Mesodermal cell (in vitro differentiated cells): ENCODE measurements around the gene DISP3.

Experiments used
- H3K27ac ChIP-seq: 2 replicates; pipeline ENCODE4 v1.7.0; 2013; ENCODE audit warnings: mild to moderate bottlenecking, low read depth, low read length, moderate library complexity; ENCODE audit not compliant: severe bottlenecking
- H3K36me3 ChIP-seq: 2 replicates; pipeline ENCODE4 v1.7.1; 2013; ENCODE audit warnings: mild to moderate bottlenecking, low read length, moderate library complexity; ENCODE audit not compliant: control insufficient read depth, insufficient read depth
- H3K4me1 ChIP-seq: one replicate; pipeline ENCODE4 v1.7.1; 2013; ENCODE audit warnings: mild to moderate bottlenecking, low read length; ENCODE audit not compliant: insufficient read depth, control insufficient read depth, poor library complexity, severe bottlenecking
- H3K4me3 ChIP-seq: 2 replicates; pipeline ENCODE4 v1.7.0; 2013; ENCODE audit warnings: low read length, control low read depth, mild to moderate bottlenecking; ENCODE audit not compliant: insufficient read depth, poor library complexity, severe bottlenecking; ENCODE audit errors: extremely low read depth
- H3K9me3 ChIP-seq: 2 replicates; pipeline ENCODE4 v1.7.1; 2013; ENCODE audit warnings: mild to moderate bottlenecking, low read length, moderate library complexity; ENCODE audit not compliant: control insufficient read depth
- WGBS, 2 experiments: methylation state at CpG; one replicate each; pipeline ENCODE4 v1.1.5; 2013; ENCODE audit warnings: missing lambda C conversion rate in 2 of 2; ENCODE audit not compliant: insufficient coverage in 2 of 2; 5-methylcytosine and 5-hydroxymethylcytosine counted together

The DISP3 gene

DNA sequence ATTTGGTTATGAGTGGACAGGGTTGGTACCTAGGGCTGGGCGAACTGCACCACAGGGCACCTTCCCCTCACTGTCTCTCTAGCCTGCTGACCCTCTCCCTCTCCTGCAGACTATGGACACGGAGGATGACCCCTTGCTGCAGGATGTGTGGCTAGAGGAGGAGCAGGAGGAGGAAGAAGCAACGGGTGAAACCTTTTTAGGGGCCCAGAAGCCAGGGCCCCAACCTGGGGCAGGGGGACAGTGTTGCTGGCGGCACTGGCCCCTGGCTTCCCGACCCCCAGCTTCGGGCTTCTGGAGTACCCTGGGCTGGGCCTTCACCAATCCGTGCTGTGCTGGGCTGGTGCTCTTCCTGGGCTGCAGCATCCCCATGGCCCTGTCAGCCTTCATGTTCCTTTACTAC, 21.9 kb downstream of the DISP3 start:
- Histone ChIP-seq H3K4me3 (no peak overlapping the region), H3K4me1 (peaks cover 4% of the 10 kb centered on the region), H3K9me3 (peaks cover 18% of the 10 kb centered on the region), H3K27ac (no peak overlapping the region), H3K36me3 (peaks cover 11% of the 10 kb centered on the region)
- 92 to 95% methylated on average over 4 to 5 of the region's 7 CpGs for WGBS, 2 experiments

DNA sequence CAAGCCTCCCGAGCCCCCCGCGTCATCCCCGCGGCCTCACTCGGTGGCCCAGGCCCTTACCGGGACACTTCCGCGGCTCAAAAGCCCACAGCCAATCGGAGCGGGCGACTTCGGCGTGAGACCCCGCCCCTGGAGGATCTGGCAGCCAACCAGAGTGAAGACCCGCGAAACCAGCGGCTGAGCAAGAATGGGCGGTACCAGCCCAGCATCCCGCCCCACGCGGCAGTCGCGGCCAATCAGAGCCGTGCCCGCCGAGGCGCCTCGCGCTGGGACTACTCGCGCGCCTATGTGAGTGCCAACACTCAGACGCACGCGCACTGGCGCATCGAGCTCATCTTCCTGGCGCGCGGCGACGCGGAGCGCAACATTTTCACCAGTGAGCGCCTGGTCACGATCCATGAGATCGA, 22.5 kb downstream of the DISP3 start:
- no peak overlapping the region for H3K27ac ChIP-seq
- 97% methylated on average over 40 to 48 of the region's 48 CpGs for WGBS, 2 experiments
- no peak overlapping the region for H3K4me3 ChIP-seq
- peaks cover 18% of the 10 kb centered on the region for H3K9me3 ChIP-seq
- peaks cover 11% of the 10 kb centered on the region for H3K36me3 ChIP-seq
- peaks cover 4% of the 10 kb centered on the region for H3K4me1 ChIP-seq

DNA sequence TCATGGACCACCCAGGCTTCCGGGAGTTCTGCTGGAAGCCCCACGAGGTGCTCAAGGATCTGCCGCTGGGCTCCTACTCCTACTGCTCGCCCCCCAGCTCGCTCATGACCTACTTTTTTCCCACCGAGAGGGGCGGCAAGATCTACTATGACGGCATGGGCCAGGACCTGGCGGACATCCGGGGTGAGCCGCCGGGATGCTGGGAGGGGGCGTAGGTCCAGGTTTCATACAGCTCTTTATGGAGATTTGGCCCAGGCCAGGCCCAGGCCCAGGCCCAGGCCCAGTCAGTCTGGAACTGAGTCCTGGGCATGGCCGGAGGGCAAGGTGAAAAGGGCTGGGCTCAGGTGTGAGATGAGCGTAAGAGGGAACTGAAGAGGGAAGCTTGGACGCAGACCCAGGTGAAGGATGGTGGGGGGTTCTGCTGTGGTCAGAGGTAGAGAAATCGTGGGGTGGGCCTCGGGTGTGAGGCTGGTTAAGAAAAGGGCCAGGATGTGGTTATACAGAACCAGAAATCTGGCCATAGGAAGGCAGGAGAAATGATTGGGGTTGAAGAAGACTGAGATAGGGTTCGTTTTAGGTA, 23.0 kb downstream of the DISP3 start:
- H3K4me1 ChIP-seq, result peaks cover 4% of the 10 kb centered on the region
- 95 to 97% methylated on average over 18 to 19 of the region's 19 CpGs for WGBS, 2 experiments
- H3K27ac ChIP-seq, result no peak overlapping the region
- H3K9me3 ChIP-seq, result peaks cover 23% of the 10 kb centered on the region
- peaks cover 11% of the 10 kb centered on the region for H3K36me3 ChIP-seq
- H3K4me3 ChIP-seq, result no peak overlapping the region

DNA sequence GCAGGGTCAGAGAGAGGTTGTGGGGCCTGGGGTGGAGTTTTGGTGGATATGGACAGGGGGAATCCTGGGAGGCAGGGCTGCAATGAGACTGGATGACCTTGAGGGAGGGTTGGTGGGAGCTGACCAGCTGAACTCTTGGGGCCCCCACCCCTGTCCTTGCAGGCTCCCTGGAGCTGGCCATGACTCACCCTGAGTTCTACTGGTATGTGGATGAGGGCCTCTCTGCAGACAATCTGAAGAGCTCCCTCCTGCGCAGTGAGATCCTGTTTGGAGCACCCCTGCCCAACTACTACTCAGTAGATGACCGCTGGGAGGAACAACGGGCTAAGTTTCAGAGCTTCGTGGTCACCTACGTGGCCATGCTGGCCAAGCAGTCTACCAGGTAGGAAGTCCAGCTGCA, 23.6 kb downstream of the DISP3 start:
- peaks cover 11% of the 10 kb centered on the region for H3K36me3 ChIP-seq
- no peak overlapping the region for H3K4me3 ChIP-seq
- WGBS, 2 experiments, result 96 to 100% methylated on average over 5 of the region's 5 CpGs
- H3K9me3 ChIP-seq, result peaks cover 28% of the 10 kb centered on the region
- peaks cover 4% of the 10 kb centered on the region for H3K4me1 ChIP-seq
- H3K27ac ChIP-seq, result no peak overlapping the region

DNA sequence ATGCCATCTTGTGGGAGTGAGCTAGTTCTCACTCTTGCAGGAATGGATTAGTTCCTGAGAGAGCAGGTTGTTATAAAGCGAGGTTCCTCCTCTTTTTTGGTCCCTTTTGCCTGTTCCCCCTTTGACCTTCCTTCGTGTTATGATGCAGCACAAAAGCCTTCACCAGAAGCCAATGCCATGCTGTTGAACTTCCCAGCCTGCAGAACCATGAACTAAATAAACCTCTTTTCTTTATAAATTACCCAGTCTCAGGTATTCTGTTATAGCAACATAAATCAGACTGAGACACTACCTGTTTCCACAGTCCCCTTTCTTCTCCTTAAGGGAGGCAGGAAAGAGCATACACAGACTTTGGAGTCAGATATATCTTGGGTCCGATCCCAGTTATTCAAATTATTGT, 25.6 kb downstream of the DISP3 start:
- no peak overlapping the region for H3K4me3 ChIP-seq
- 76 to 90% methylated on average over 2 of the region's 3 CpGs for WGBS, 2 experiments
- H3K9me3 ChIP-seq, result peaks cover 28% of the 10 kb centered on the region
- H3K27ac ChIP-seq, result no peak overlapping the region
- peaks cover 11% of the 10 kb centered on the region for H3K36me3 ChIP-seq
- H3K4me1 ChIP-seq, result peaks cover 2% of the 10 kb centered on the region

DNA sequence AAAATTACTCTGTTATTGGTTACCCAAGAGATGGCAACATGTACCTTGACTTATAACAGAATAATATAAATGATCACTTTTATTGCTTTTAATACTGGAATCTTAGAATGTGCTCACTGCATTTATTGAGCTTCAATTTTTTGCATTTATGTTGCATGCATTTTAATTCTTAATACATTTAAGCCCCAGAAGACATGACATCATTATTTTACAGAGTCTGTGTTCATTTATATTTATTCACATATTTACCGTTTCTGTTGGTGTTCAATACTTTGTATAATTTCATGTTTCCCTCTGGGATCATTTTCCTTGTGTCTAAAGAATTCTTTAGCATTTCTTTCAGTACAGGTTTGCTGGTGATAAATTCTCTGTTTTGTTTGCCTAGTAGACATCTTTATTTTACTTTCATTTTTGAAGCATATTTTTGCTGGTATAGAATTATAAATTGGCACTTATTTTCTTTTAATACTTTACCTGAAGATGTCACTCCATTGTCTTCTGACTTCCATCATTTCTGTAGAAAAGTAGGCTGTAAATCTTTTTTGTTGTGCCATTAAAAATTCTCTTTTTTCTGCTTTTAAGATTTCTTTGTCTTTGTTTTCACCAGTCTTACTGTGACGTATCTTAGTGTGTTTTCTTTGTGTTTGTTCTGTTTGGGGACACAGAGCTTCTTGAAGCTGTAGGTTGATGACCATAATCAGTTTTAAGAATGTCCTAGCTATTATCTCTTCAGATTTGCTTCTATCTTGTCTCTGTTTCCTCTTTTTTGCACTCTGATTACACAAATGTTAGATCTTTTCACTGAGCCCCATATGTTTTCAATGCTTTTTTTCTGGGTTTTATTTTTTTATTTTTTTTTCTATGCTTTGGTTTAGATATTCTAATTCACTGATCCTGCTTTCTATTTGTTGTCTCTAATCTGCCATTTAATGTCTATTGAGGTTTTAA, 26.9 kb downstream of the DISP3 start:
- peaks cover 11% of the 10 kb centered on the region for H3K36me3 ChIP-seq
- peaks cover 28% of the 10 kb centered on the region for H3K9me3 ChIP-seq
- no CpG with 5 or more reads among the region's 2 CpGs for WGBS, 2 experiments
- no peak overlapping the region for H3K4me3 ChIP-seq
- no peak overlapping the region for H3K27ac ChIP-seq
- no peaks in the 10 kb centered on the region for H3K4me1 ChIP-seq

DNA sequence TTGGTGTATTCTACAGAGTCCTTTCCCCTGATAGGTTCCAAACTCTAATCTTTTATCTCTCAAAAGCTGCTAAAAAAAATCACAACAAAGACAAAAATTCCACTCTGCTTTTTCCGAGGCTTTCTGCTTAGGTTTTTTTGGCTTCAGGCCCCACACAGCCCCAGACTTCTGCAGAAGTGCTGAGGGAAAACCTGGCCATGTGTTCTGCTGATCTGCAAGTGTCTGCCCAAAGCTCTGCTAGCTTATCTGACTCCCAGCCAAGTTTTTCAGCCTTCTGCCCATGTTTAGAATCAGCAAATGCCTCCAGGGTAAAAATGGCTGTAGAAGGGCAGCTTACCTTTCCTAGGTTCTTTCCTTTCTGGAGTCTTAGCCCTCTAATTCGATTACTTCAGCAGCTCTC, 28.4 kb downstream of the DISP3 start:
- Histone ChIP-seq H3K36me3 (peaks cover 11% of the 10 kb centered on the region), H3K9me3 (peaks cover 28% of the 10 kb centered on the region), H3K4me3 (no peak overlapping the region), H3K4me1 (no peaks in the 10 kb centered on the region), H3K27ac (no peak overlapping the region)
- WGBS, 2 experiments, result 92 to 100% methylated on average over 1 of the region's 2 CpGs

DNA sequence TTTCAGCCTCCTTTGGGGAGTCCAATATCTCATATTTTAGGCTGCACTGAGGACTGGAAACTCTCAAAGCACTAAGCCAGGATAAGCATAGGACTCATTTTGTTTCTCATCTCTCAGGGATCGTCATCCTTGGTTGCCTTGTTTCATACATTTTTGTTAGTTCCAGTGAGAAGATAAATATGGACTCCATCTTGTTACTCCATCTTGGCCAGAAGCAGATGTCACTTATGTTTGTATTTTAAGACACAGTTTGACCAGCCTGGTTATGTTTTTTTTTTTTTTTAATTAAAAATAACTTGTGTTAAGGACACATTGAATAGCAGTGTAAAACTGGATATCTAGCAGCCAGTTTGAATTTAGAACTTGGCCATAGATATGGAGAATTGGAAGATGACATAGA, 34.7 kb downstream of the DISP3 start:
- Histone ChIP-seq H3K4me3 (no peak overlapping the region), H3K36me3 (no peaks in the 10 kb centered on the region), H3K9me3 (no peaks in the 10 kb centered on the region), H3K27ac (no peak overlapping the region), H3K4me1 (no peaks in the 10 kb centered on the region)
- 88% methylated on average over 1 of the region's 1 CpG; no CpG with 5 or more reads in 1 of the 2 experiments for WGBS, 2 experiments

DNA sequence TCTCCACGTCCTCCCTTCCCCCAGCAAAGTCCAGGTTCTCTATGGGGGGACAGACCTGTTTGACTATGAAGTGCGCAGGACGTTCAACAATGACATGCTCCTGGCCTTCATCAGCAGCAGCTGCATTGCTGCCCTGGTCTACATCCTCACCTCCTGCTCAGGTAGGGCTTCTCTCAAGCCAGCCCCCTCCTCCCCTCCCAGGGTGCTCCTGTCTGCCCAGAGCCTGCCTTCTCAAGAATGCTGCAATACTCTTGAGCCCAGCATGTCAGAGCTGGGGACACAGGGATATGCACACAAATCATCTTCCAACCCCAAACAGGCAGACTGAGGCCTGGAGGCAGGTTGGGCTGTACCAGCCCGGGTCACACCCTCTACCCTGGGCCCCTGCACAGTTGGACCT, 35.4 kb downstream of the DISP3 start:
- 88 to 100% methylated on average over 3 of the region's 4 CpGs for WGBS, 2 experiments
- no peak overlapping the region for H3K27ac ChIP-seq
- no peaks in the 10 kb centered on the region for H3K9me3 ChIP-seq
- no peak overlapping the region for H3K4me3 ChIP-seq
- H3K4me1 ChIP-seq, result no peaks in the 10 kb centered on the region
- no peaks in the 10 kb centered on the region for H3K36me3 ChIP-seq

DNA sequence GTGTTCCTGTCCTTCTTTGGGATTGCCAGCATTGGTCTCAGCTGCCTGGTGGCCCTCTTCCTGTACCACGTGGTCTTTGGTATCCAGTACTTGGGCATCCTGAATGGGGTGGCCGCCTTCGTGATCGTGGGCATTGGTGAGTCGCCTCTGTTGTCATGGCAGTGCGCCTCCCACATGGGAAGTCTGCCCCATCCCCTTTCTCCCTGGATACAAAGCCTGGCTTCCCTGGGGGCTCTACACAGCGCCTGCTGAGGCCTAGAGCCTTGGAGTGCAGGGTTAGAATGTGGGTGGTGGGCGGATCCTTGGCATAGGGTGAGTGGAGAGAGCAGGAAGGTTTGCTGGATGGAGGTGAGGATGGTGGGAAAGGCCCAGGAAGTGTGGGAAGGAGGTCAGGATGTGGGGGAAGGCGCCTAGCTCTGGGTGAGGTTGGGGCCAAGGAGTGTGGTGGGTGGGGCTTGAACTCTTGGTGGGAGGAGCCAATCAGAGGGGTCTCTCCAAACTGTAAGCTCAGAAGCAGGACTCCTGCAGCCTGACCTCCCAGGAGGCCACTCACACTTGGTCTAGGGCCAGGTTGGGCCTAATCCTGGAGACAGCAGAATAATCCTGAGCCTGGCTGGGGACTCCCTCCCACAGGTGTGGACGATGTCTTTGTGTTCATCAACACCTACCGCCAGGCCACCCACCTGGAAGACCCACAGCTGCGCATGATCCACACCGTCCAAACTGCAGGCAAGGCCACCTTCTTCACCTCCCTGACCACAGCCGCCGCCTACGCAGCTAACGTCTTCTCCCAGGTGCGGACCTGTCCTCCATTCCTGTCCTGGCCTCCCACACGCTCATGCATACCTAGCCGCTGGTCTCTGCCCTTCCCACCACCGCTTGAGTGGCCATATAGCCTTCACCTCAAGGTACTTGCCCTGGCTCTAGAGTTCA, 36.7 kb downstream of the DISP3 start:
- Histone ChIP-seq H3K4me1 (no peaks in the 10 kb centered on the region), H3K36me3 (no peaks in the 10 kb centered on the region), H3K27ac (no peak overlapping the region), H3K4me3 (no peak overlapping the region), H3K9me3 (no peaks in the 10 kb centered on the region)
- 95 to 96% methylated on average over 19 to 20 of the region's 21 CpGs for WGBS, 2 experiments
